ENCODE results near the gene EFNB1.

The EFNB1 gene

DNA sequence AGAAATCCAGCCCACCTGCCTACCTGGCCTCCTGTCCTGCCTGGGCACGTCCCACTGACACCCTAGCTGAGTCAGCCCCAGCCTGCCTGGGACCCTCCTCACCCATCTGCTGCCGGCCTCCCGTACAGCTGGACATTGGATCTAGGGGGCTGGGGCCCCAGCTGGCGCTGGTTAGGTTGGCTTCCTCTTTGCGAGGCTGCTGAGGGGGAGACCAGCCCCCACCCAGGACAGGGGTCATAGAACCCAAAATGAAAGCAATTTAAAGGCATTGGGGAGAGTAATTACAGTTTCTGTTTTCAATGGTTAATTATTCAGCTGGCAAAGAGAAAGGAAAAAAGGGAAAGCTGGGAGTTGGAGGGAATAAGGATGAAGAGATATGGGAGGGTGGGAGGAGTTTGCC lies 15.8 kb downstream of the EFNB1 start:
- TF ChIP-seq, protein P1, sequence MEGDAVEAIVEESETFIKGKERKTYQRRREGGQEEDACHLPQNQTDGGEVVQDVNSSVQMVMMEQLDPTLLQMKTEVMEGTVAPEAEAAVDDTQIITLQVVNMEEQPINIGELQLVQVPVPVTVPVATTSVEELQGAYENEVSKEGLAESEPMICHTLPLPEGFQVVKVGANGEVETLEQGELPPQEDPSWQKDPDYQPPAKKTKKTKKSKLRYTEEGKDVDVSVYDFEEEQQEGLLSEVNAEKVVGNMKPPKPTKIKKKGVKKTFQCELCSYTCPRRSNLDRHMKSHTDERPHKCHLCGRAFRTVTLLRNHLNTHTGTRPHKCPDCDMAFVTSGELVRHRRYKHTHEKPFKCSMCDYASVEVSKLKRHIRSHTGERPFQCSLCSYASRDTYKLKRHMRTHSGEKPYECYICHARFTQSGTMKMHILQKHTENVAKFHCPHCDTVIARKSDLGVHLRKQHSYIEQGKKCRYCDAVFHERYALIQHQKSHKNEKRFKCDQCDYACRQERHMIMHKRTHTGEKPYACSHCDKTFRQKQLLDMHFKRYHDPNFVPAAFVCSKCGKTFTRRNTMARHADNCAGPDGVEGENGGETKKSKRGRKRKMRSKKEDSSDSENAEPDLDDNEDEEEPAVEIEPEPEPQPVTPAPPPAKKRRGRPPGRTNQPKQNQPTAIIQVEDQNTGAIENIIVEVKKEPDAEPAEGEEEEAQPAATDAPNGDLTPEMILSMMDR (conservative IDR thresholded peaks at IDR 0.05; ENCODE audit: low read depth, low read length), result no peak
- Histone ChIP-seq H4K20me1 (ENCODE audit: insufficient read depth) (no peaks in the 10 kb centered on the region), H3K36me3 (ENCODE audit: insufficient read depth) (no peaks in the 10 kb centered on the region), H2AFZ (ENCODE audit: low read depth) (no peak overlapping the region), H3K27ac (no peak overlapping the region), H3K4me2 (no peak overlapping the region), H3K79me2 (ENCODE audit: insufficient read depth, low read depth) (no peaks in the 10 kb centered on the region), H3K4me1 (ENCODE audit: low read depth, poor library complexity, severe bottlenecking) (no peaks in the 10 kb centered on the region), H3K9ac (no peak overlapping the region), H3K4me3 (IDR thresholded peaks at IDR 0.05; ENCODE audit: insufficient read depth, low read depth, low read length) (no peak overlapping the region), H3K27me3 (ENCODE audit: insufficient read depth, low read depth) (no peaks in the 10 kb centered on the region)

DNA sequence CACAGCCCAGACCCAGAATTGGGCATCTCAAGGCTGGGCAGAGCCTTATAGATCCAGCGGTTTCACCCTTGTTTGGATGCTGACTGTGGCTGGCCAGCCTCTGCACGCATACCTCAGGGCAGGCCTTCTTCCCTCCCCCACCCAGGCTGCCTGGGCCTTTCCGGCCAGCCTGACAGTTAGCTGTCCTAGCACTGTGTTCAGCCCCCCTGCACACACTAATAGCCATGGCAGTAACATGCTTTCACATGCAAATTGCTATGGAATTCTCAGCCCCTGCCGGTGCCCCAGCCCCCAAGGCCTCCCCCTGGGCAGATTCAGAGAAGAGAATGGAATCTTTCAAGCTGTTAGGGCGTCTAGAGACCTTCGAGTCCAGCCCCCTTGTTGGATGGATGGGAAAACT lies 17.7 kb downstream of the EFNB1 start:
- Histone ChIP-seq H4K20me1 (ENCODE audit: insufficient read depth) (no peaks in the 10 kb centered on the region), H3K9ac (no peak overlapping the region), H3K4me1 (ENCODE audit: low read depth, poor library complexity, severe bottlenecking) (no peaks in the 10 kb centered on the region), H3K27ac (no peak overlapping the region), H3K27me3 (ENCODE audit: insufficient read depth, low read depth) (no peaks in the 10 kb centered on the region), H2AFZ (ENCODE audit: low read depth) (no peak overlapping the region), H3K79me2 (ENCODE audit: insufficient read depth, low read depth) (no peaks in the 10 kb centered on the region), H3K4me2 (no peak overlapping the region), H3K4me3 (IDR thresholded peaks at IDR 0.05; ENCODE audit: insufficient read depth, low read depth, low read length) (no peak overlapping the region), H3K36me3 (ENCODE audit: insufficient read depth) (no peaks in the 10 kb centered on the region)
- TF ChIP-seq, protein P1 (conservative IDR thresholded peaks at IDR 0.05; ENCODE audit: low read depth, low read length), result no peak

DNA sequence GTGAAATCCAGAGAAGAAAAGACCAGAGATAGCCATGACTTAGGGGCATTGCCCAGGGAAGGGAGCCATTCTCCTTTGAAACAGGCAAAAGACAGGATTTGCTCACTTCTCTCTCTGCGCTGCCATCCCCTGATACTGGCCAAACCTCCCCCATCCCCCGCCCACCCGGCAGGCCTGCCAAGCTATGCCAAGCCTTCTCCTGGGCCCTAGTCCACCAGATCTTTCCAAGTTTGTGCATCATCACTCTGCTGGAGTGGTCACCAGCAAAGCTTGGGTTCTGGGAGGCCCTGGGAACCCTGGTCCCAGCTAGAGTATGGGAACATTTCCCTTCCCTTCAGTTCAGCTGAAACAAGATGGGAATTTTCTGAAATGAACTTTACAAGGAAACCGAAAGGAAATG lies 18.4 kb downstream of the EFNB1 start:
- no peak overlapping the region for H3K9ac ChIP-seq
- H3K79me2 ChIP-seq (ENCODE audit: insufficient read depth, low read depth), result no peaks in the 10 kb centered on the region
- no peaks in the 10 kb centered on the region for H4K20me1 ChIP-seq (ENCODE audit: insufficient read depth)
- H3K4me1 ChIP-seq (ENCODE audit: low read depth, poor library complexity, severe bottlenecking), result no peaks in the 10 kb centered on the region
- H3K4me3 ChIP-seq (IDR thresholded peaks at IDR 0.05; ENCODE audit: insufficient read depth, low read depth, low read length), result no peak overlapping the region
- TF ChIP-seq, protein P1 (conservative IDR thresholded peaks at IDR 0.05; ENCODE audit: low read depth, low read length), result no peak
- H3K36me3 ChIP-seq (ENCODE audit: insufficient read depth), result no peaks in the 10 kb centered on the region
- no peak overlapping the region for H3K4me2 ChIP-seq
- H3K27ac ChIP-seq, result no peak overlapping the region
- H3K27me3 ChIP-seq (ENCODE audit: insufficient read depth, low read depth), result no peaks in the 10 kb centered on the region
- no peak overlapping the region for H2AFZ ChIP-seq (ENCODE audit: low read depth)

DNA sequence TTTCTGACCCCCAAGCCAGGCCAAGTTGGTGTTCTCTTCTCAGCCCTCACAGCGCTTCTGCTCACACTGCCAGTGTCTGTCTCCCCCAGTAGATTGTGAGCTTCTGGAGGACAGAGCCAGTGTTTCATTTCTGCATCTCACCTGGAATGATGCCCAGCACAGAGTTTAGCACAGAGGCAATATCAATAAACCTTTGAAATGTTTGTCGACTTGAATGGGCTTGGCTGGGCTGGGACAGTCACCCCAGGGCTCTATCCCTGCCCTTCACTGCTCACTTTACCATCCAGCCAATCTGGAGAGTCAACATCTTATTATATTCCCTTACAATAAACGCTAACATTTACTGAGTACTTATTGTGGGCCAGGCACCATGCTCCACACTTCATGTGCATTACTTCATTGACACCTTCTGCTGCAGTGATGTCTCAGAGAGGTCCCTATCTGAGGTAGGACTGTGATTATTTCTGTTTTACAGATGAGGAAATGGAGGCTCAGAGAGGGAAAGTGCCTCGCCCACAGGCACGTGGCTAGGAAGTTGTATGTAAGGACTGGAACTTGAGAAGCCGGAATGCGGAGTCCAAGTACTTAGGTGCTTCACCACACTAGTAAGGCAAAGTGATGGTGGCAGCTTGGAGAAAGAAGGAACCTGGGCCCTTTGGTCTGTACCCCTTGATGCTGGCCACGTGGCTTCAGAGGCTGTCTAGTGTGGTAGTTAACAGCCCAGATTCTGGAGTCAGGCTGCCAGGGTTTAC lies 19.5 kb downstream of the EFNB1 start:
- no peak overlapping the region for H2AFZ ChIP-seq (ENCODE audit: low read depth)
- no peaks in the 10 kb centered on the region for H3K4me1 ChIP-seq (ENCODE audit: low read depth, poor library complexity, severe bottlenecking)
- no peaks in the 10 kb centered on the region for H3K27me3 ChIP-seq (ENCODE audit: insufficient read depth, low read depth)
- TF ChIP-seq, protein P1 (conservative IDR thresholded peaks at IDR 0.05; ENCODE audit: low read depth, low read length), result no peak
- no peak overlapping the region for H3K9ac ChIP-seq
- H3K4me3 ChIP-seq (IDR thresholded peaks at IDR 0.05; ENCODE audit: insufficient read depth, low read depth, low read length), result no peak overlapping the region
- no peak overlapping the region for H3K27ac ChIP-seq
- no peak overlapping the region for H3K4me2 ChIP-seq
- no peaks in the 10 kb centered on the region for H4K20me1 ChIP-seq (ENCODE audit: insufficient read depth)
- no peaks in the 10 kb centered on the region for H3K79me2 ChIP-seq (ENCODE audit: insufficient read depth, low read depth)
- no peaks in the 10 kb centered on the region for H3K36me3 ChIP-seq (ENCODE audit: insufficient read depth)

Data from KMS-11 (cell line).